Calu3 (cell line): ENCODE measurements around the gene PTPN14. TPM values are rescaled to one million over a fixed set of nuclear protein-coding genes. Genes with fewer than 3 reads are reported as not detected.

Experiments used
- BruUV-seq: library from RNA; stranded (reverse); fragments of 400-500 nt; replicated peaks from 2 replicates; lab custom pipeline; 2021; lab: Mats Ljungman, UMichigan
- CTCF ChIA-PET: fragments of 300-600 bp; sonication (Branson Sonifier 250); formaldehyde crosslinking; loops from one replicate; lab custom pipeline; 2022; ENCODE audit warnings: antibody characterized with exemption; lab: Charles Lee
- DNase-seq: peaks from one replicate; pipeline ENCODE4 v3.0.0; 2022
- H3K27ac Mint-ChIP-seq: one replicate; pipeline ENCODE4 v1.8.0; 2022; ENCODE audit warnings: mixed read lengths; ENCODE audit not compliant: unreplicated experiment
- H3K27me3 Mint-ChIP-seq: one replicate; pipeline ENCODE4 v1.8.0; 2022; ENCODE audit warnings: mixed read lengths; ENCODE audit not compliant: unreplicated experiment
- H3K36me3 Mint-ChIP-seq: one replicate; pipeline ENCODE4 v1.8.0; 2022; ENCODE audit warnings: mild to moderate bottlenecking, moderate library complexity, mixed read lengths; ENCODE audit not compliant: insufficient read depth, unreplicated experiment
- H3K4me1 Mint-ChIP-seq: one replicate; pipeline ENCODE4 v1.8.0; 2022; ENCODE audit warnings: mild to moderate bottlenecking, low read depth, mixed read lengths; ENCODE audit not compliant: unreplicated experiment
- H3K4me3 Mint-ChIP-seq: one replicate; pipeline ENCODE4 v1.8.0; 2022; ENCODE audit warnings: mild to moderate bottlenecking, low read depth, moderate library complexity, mixed read lengths; ENCODE audit not compliant: unreplicated experiment
- H3K9me3 Mint-ChIP-seq: one replicate; pipeline ENCODE4 v1.8.0; 2022; ENCODE audit warnings: low read depth, mixed read lengths; ENCODE audit not compliant: unreplicated experiment
- CTCF ChIP-seq: fragments of 200-600 bp; IDR thresholded peaks from one replicate; pipeline ENCODE4 v1.8.0; 2022; ENCODE audit warnings: antibody characterized with exemption; ENCODE audit not compliant: unreplicated experiment
- intact Hi-C: fragments of 100-400 bp; cut with micrococcal nuclease; formaldehyde crosslinking; loops from one replicate; pipeline ENCODE4 v1.10.0; 2022; ENCODE audit not compliant: unreplicated experiment
- total RNA-seq: library from RNA; stranded (reverse); gene quantifications from 2 replicates; pipeline ENCODE4 v1.2.3, GENCODE V29; 2022

The PTPN14 gene
- total RNA-seq, 1 experiment from 2014 or later, result 77.4 TPM

GRCh38 chr1:214326406-214326805 is 225.0 kb downstream of the PTPN14 start:
- Mint-ChIP-seq H3K4me3 (no peak overlapping the region), H3K36me3 (peaks cover 7% of the 10 kb centered on the region), H3K27ac (no peak overlapping the region), H3K9me3 (no peaks in the 10 kb centered on the region), H3K4me1 (no peaks in the 10 kb centered on the region), H3K27me3 (no peaks in the 10 kb centered on the region)
- no peak for DNase-seq
- no TSS peak for BruUV-seq
- intact Hi-C loops, result loop anchor here (5.0 kb wide), 1 partner anchor 44 kb away; the partner anchor contains the start of gene SMYD2
- no peak for TF ChIP-seq CTCF
- CTCF ChIA-PET, result interaction anchor here (1.5 kb wide), 1 partner anchor 301 kb away, joined by 3 read pairs; no protein-coding TSS in a partner anchor

- intact Hi-C loops, result loop anchor here (5.0 kb wide), 1 partner anchor 43 kb away; the partner anchor contains the start of gene SMYD2
- no peaks in the 10 kb centered on the region for H3K4me1 Mint-ChIP-seq
- no TSS peak for BruUV-seq
Measured at GRCh38 chr1:214324896-214325800, 226.3 kb downstream of the PTPN14 start.

GRCh38 chr1:214321705-214322453 is 229.5 kb downstream of the PTPN14 start:
- H3K4me3 Mint-ChIP-seq, result no peak overlapping the region
- no peak for DNase-seq
- BruUV-seq, result no TSS peak
- peaks cover under 1% of the 10 kb centered on the region for H3K4me1 Mint-ChIP-seq
- no peaks in the 10 kb centered on the region for H3K9me3 Mint-ChIP-seq
- TF ChIP-seq CTCF, result no peak
- H3K36me3 Mint-ChIP-seq, result peaks cover 6% of the 10 kb centered on the region
- no peak overlapping the region for H3K27ac Mint-ChIP-seq
- H3K27me3 Mint-ChIP-seq, result no peaks in the 10 kb centered on the region
- CTCF ChIA-PET, result no interaction called here
- intact Hi-C loops, result no loop called here

More at GRCh38 chr1:214324896-214325800, 226.3 kb downstream of the PTPN14 start:
- no peak overlapping the region for H3K27ac Mint-ChIP-seq
- H3K36me3 Mint-ChIP-seq, result peaks cover 6% of the 10 kb centered on the region
- H3K27me3 Mint-ChIP-seq, result no peaks in the 10 kb centered on the region
- H3K9me3 Mint-ChIP-seq, result no peaks in the 10 kb centered on the region
- CTCF ChIA-PET, result interaction anchor here (0.7 kb wide), 1 partner anchor 8 kb away, joined by 7 read pairs; no protein-coding TSS in a partner anchor
- no peak for TF ChIP-seq CTCF
- DNase-seq, result no peak
- H3K4me3 Mint-ChIP-seq, result no peak overlapping the region

- Mint-ChIP-seq H3K4me3 (no peak overlapping the region), H3K9me3 (no peaks in the 10 kb centered on the region), H3K27ac (no peak overlapping the region), H3K4me1 (peaks cover 7% of the 10 kb centered on the region), H3K27me3 (no peaks in the 10 kb centered on the region), H3K36me3 (peaks cover 6% of the 10 kb centered on the region)
- no peak for DNase-seq
- intact Hi-C loops, result no loop called here
- CTCF ChIA-PET, result no interaction called here
- no peak for TF ChIP-seq CTCF
- no TSS peak for BruUV-seq
Measured at GRCh38 chr1:214319938-214320337, 231.5 kb downstream of the PTPN14 start.
